GM23338 (cell line): ENCODE data around the gene CDH18.

ENCODE experiments used
- EZH2 ChIP-seq: fragments of 200-600 bp; sonication (generic); IDR thresholded peaks from one replicate; pipeline ENCODE4 v1.8.0; 2017; ENCODE audit warnings: antibody characterized with exemption, mild to moderate bottlenecking, low read depth; ENCODE audit not compliant: unreplicated experiment
- EZH2phosphoT487 ChIP-seq: fragments of 200-600 bp; sonication (generic); IDR thresholded peaks from one replicate; pipeline ENCODE4 v1.8.1; 2018; ENCODE audit warnings: antibody characterized with exemption; ENCODE audit not compliant: unreplicated experiment
- TF ChIP-seq, protein P1 (sequence below), 2 experiments: fragments of 200-600 bp in 1 of 2; sonication (generic) in 1 of 2; conservative IDR thresholded peaks; 2 replicates each; pipeline versions ENCODE4 v1.5.1 to v1.6.1; 2016 to 2017; ENCODE audit warnings: antibody characterized with exemption in 2 of 2, low read depth in 2 of 2, mild to moderate bottlenecking in 2 of 2, moderate library complexity in 1 of 2
- TF ChIP-seq, protein P2 (sequence below): IDR thresholded peaks from 2 replicates; pipeline ENCODE4 v1.6.1; 2016; ENCODE audit warnings: antibody characterized with exemption
- TF ChIP-seq, protein P3 (sequence below): IDR thresholded peaks from one replicate; pipeline ENCODE4 v1.6.1; 2018; ENCODE audit warnings: antibody characterized with exemption; ENCODE audit not compliant: unreplicated experiment

DNA sequence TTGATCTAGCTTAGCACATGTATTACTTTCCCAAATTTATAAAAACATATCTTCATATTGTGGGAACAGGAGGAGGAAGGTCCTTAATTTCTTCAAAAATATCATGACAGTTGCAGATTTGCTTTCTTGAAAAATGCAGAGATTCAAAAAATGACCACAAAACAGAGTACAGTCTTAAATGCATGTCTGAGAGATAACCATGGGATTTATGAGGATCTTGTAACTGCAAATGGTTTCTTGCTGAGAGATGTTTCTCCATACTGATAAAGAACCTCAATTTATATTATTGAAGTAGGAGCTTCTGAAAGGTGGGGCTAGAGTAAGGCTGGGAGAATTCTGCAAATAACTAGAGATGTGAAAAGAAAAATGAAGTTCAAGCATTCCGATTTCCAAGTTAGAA, 83.2 kb downstream of the CDH18 start:
- TF ChIP-seq EZH2, result no peak
- TF ChIP-seq, protein P1, sequence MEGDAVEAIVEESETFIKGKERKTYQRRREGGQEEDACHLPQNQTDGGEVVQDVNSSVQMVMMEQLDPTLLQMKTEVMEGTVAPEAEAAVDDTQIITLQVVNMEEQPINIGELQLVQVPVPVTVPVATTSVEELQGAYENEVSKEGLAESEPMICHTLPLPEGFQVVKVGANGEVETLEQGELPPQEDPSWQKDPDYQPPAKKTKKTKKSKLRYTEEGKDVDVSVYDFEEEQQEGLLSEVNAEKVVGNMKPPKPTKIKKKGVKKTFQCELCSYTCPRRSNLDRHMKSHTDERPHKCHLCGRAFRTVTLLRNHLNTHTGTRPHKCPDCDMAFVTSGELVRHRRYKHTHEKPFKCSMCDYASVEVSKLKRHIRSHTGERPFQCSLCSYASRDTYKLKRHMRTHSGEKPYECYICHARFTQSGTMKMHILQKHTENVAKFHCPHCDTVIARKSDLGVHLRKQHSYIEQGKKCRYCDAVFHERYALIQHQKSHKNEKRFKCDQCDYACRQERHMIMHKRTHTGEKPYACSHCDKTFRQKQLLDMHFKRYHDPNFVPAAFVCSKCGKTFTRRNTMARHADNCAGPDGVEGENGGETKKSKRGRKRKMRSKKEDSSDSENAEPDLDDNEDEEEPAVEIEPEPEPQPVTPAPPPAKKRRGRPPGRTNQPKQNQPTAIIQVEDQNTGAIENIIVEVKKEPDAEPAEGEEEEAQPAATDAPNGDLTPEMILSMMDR (conservative IDR thresholded peaks at IDR 0.05; ENCODE audit: low read depth in 2 of 2), result no peak
- TF ChIP-seq, protein P2, sequence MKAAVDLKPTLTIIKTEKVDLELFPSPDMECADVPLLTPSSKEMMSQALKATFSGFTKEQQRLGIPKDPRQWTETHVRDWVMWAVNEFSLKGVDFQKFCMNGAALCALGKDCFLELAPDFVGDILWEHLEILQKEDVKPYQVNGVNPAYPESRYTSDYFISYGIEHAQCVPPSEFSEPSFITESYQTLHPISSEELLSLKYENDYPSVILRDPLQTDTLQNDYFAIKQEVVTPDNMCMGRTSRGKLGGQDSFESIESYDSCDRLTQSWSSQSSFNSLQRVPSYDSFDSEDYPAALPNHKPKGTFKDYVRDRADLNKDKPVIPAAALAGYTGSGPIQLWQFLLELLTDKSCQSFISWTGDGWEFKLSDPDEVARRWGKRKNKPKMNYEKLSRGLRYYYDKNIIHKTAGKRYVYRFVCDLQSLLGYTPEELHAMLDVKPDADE, result no peak
- TF ChIP-seq EZH2phosphoT487, result no peak
- TF ChIP-seq, protein P3, sequence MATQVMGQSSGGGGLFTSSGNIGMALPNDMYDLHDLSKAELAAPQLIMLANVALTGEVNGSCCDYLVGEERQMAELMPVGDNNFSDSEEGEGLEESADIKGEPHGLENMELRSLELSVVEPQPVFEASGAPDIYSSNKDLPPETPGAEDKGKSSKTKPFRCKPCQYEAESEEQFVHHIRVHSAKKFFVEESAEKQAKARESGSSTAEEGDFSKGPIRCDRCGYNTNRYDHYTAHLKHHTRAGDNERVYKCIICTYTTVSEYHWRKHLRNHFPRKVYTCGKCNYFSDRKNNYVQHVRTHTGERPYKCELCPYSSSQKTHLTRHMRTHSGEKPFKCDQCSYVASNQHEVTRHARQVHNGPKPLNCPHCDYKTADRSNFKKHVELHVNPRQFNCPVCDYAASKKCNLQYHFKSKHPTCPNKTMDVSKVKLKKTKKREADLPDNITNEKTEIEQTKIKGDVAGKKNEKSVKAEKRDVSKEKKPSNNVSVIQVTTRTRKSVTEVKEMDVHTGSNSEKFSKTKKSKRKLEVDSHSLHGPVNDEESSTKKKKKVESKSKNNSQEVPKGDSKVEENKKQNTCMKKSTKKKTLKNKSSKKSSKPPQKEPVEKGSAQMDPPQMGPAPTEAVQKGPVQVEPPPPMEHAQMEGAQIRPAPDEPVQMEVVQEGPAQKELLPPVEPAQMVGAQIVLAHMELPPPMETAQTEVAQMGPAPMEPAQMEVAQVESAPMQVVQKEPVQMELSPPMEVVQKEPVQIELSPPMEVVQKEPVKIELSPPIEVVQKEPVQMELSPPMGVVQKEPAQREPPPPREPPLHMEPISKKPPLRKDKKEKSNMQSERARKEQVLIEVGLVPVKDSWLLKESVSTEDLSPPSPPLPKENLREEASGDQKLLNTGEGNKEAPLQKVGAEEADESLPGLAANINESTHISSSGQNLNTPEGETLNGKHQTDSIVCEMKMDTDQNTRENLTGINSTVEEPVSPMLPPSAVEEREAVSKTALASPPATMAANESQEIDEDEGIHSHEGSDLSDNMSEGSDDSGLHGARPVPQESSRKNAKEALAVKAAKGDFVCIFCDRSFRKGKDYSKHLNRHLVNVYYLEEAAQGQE, result no peak
